ENCODE measurements around the gene TIRAP.

GRCh38 chr11:126308271-126308671, 25.4 kb downstream of the TIRAP start:
- TF ChIP-seq CTCF (conservative IDR thresholded peaks at IDR 0.05) (no peak), ZFX (IDR thresholded peaks at IDR 0.05) (no peak)
